C1 segment of cervical spinal cord (tissue), 14 donors: ENCODE measurements around the gene AHR.
"Not testable (repeated sequence)": the region's sequence is repeated elsewhere in the genome, so short reads cannot be mapped to it uniquely, and the experiment has no call there.

Source experiments
- DNase-seq, 14 donors: peaks; one replicate each; lab custom pipeline; 2025; lab: John Stamatoyannopoulos, UW

AHR gene

DNA sequence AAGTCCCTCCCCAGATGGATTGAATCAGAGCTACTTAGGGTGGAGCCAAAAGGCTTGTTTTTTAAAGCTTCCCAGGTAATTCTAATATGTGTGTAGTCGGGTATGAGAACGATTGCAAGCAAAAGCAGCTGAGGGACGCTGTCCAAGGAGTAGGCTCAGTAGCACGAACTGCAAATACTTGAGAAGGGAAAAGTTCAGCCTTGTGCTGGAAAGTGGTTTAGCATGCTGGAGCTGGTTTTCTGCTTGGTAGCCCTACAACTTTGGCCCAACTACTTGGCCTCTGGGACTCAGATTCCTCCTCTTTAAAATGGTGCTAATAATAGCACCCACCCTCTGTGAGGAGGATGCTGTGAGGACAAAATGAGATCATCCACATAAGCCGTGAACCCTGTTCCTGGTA, 76.2 kb downstream of the AHR start:
- no peak for DNase-seq

DNA sequence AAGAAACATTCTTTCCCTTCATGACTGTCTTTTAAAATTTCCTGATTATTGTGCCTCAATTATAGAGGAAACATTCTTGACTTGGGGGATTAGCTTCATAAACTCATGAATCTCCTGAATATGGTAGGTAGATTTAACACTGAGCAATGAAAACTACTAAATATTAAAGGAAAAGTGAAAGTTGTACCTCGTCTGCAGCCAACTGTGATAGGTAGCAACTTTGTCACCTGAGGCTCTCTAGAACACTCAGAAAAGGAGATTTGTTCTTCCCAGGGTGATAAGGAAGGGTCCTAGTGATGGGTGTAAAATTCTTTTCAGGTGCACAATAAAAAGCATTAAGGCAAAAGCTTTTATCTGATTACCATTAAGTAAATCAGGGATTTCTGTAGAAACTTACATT, 78.1 kb downstream of the AHR start:
- DNase-seq, result no peak

DNA sequence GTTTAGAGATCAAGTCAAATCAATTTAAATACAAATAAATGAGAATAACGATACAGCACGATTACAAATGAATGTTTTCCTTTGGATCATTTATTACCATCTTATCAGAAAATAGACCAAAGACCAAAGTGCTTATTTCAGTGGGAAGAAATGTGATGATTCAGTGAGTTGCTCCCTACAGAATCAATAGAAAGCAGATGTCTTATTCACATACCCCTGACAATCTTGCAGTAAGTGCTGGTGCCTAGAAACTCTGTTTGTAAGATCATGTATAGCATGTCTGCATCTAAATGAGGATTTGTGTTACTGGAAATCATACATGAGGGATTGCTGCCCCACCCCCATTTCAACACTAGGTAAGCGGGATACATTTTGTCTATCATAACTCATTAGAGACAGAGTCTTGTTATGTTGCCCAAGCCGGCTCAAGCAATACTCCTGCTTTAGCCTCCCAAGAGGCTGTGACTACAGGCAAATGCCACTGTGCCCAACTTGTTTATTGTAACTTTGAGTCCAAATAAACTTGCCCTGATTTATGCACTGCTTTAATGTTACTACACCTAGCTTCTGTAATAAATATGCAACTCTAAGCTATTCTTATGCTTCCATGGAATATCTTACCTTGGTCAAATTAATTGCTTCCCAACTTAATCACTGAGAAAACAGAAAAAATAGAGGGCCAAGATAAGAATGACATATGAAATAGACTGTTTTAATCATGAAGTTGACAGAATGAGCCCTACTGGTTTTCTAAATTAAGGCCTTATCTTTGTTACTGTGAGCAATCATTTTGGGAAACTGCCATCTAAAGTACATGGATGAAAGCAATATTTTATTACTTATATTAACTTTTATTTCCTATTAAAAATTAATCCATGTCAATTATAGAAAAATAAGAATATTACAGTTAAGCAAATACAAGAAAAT, 82.5 kb downstream of the AHR start:
- DNase-seq, result no peak

- not testable (repeated sequence) for DNase-seq
These were observed 84.2 kb downstream of the AHR start for GRCh38 chr7:17382408-17383354.

- DNase-seq, result no peak
These were observed 85.9 kb downstream of the AHR start for GRCh38 chr7:17384400-17384799.

- DNase-seq, result no peak
These were observed 87.2 kb downstream of the AHR start for GRCh38 chr7:17385612-17386011.

DNA sequence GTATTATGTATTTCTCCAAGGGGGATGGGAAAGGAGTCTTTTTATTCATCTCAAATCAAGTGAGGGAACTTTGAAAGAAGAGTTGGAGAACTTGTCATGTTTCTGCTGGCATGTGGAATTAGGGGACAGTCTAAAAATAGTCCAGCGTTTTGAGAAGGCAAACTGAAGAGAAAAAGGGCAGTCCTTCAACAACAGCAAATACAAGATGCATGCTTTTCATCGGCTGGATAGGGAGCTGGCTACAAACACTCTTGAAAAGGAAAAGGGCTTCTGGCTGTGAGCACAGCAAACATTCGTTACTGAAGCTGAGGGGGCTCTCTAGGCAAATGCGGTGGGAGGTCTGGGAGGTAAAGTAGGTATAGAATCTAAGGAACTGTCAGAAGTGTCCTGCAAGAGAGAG, 91.9 kb downstream of the AHR start:
- DNase-seq, result no peak

DNA sequence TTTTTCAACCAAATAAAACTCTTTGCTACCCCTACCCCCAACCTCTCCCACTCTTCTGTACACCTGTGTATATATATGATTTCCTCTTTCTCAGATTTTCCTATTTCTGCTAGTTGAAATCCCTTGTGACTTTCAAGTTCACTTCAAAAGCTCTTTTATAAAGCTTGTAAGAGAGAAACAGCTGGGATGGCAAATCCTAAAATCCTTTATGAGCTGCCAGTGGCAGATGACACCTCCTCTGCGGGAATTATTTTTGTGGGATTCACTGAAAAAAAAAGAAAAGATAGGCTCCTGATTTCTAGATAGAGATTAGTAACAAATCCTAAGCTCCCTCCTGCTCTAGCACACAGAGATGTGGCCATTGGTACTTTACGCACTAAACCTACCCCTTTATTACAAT, 92.9 kb downstream of the AHR start:
- DNase-seq, result no peak

DNA sequence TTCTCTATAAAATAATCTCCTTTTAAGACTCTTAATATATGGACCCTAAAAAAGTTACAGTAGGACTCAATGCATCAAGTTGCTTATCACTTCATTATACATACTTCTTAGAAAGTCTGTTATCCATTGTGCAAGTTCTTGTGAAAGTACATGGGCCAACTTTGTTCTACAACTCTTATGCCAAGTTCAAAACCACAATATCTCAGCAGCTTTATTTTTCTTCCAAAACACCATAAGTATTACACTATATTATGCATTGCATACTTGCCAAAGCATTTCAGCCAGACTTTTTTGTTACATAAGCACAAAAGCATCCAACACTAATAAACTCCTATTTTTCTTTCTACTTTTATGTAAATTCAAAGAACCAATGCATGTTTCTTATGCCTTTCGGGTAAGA, 94.4 kb downstream of the AHR start:
- no peak for DNase-seq

DNA sequence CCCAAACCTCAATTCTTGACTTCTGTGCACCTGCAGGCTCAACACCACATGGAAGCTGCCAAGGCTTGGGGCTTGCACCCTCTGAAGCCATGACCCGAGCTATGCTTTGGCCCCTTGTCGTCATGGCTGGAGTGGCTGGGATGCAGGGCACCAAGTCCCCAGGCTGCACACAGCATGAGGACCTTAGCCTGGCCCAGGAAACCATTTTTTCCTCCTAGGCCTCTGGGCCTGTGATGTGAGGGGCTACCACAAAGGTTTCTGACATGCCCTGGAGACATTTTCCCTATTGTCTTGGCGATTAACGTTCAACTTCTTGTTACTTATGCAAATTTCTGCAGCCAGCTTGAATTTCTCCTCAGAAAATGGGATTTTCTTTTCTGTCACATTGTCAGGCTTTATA, 96.1 kb downstream of the AHR start:
- not testable (repeated sequence) for DNase-seq
